Fibroblast of mammary gland (primary cell): ENCODE measurements around the gene CPN2.

Experiments used
- DNase-seq: peaks from one replicate; pipeline ENCODE4 v3.0.0-alpha.2; 2010; ENCODE audit warnings: low read depth
- H3K4me3 ChIP-seq: 2 replicates; pipeline ENCODE4 v1.5.1; 2011; ENCODE audit warnings: low read depth, mild to moderate bottlenecking, low read length, moderate library complexity; ENCODE audit not compliant: control insufficient read depth
- TF ChIP-seq, protein P1 (sequence below): conservative IDR thresholded peaks from 2 replicates; pipeline ENCODE4 v1.5.1; 2011; ENCODE audit warnings: low read depth, low read length, inconsistent platforms; ENCODE audit not compliant: control insufficient read depth, insufficient read depth

CPN2 gene

DNA sequence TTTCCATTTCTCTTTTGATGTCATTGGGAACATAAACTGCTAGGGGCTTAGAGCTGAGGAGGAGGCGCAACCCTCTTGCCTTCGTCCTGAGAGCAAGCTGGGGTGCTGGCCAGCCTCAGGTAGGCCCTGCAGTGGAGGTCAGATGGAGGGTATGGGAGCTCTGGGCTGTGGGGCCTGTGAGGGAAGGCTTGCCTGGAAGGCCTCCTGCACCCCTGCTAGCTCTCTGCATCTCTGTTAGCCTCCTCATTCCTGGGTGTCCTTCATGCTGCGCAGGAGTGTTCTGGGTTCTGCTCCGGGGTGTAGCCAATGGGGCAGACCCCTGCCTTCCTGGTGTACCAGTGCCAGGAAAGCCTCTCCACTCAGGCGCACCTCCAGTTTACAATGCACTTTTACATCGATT is 36.1 kb upstream of the CPN2 start:
- TF ChIP-seq, protein P1, sequence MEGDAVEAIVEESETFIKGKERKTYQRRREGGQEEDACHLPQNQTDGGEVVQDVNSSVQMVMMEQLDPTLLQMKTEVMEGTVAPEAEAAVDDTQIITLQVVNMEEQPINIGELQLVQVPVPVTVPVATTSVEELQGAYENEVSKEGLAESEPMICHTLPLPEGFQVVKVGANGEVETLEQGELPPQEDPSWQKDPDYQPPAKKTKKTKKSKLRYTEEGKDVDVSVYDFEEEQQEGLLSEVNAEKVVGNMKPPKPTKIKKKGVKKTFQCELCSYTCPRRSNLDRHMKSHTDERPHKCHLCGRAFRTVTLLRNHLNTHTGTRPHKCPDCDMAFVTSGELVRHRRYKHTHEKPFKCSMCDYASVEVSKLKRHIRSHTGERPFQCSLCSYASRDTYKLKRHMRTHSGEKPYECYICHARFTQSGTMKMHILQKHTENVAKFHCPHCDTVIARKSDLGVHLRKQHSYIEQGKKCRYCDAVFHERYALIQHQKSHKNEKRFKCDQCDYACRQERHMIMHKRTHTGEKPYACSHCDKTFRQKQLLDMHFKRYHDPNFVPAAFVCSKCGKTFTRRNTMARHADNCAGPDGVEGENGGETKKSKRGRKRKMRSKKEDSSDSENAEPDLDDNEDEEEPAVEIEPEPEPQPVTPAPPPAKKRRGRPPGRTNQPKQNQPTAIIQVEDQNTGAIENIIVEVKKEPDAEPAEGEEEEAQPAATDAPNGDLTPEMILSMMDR = no peak
- DNase-seq = no peak
- no peak overlapping the region for H3K4me3 ChIP-seq

DNA sequence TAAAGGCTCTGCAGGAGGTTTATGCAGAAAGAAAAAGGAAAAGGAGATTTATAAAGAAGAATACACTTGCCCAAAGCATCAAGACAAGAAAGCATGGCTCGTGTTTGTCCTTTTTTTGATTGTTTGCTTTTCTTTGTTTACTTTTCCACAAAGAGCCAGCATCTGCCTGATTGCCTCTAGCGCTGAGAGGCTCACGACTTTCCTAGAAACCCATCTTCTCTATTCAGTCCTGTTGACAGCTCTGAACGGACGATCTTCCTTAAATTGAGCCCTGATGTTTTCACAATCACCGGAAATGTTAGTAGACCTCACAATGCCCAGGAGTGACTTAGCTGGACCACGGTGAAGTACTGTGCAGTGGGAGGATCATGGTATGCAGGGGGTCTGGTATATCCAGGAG is 35.5 kb upstream of the CPN2 start:
- TF ChIP-seq, protein P1 = no peak
- DNase-seq = no peak

DNA sequence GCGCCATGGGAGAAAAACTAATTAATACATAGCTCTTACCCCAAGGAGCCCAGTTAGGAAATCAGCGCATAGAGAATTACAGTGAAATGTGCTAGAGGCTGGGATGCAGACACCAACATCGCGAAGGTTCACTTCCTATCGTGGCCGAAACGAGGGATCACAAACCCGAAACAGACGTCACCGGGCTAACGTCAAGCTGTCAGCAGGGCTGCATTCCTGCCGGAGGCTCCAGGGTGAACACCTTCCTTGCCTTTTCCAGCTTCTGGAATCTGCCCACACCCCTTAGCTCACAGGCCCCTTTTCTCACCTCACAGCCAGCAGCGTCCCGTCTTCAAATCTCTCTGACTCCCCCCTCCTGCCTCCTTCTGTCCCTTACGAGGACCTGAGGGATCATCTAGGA is 34.9 kb upstream of the CPN2 start:
- TF ChIP-seq, protein P1 = no peak
- no peak overlapping the region for H3K4me3 ChIP-seq
- DNase-seq = no peak

More for the DNA sequence above, 35.5 kb upstream of the CPN2 start:
- H3K4me3 ChIP-seq = no peak overlapping the region

DNA sequence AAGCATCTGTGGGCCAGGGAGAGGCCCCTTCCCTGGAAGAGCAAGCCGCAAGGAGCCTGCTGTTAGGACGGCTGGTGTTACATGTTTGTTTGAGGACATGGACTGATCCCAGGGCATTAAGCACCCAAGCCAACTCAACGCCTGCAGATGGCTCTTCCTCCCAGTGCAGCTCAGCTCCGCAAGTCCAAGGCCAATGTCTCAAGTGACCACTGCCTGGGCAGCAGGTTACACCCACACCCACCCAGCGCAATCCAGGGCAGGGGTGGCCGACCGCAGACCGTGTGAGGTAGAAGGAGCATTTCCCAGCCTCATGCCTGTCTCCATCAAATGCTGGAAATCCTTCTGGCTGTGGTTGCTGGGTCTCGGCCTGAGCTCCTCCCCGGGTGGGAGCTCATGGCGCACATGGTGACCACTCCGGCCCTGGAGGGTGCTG is 33.5 kb upstream of the CPN2 start:
- no peak overlapping the region for H3K4me3 ChIP-seq
- TF ChIP-seq, protein P1 = no peak
- DNase-seq = no peak

DNA sequence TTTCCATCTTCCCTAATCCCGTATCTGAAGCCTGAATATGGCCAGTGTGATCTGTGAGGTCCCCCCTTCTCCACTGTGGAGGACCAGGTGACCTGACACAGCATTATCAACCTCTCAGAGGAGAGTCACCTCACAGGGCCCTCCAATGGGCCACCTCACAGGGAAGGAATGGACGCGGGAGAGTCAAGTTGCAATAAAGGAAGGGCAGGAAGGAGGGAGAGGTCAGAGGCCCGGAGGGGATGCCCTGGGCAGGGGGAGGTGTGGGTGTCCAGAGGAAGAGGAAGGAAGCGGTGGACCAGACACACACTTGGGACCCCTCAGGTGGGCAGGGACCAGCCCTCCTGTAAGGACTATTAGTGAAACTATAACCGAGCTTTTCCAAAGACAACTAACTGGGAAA is 33.0 kb upstream of the CPN2 start:
- TF ChIP-seq, protein P1 = no peak

DNA sequence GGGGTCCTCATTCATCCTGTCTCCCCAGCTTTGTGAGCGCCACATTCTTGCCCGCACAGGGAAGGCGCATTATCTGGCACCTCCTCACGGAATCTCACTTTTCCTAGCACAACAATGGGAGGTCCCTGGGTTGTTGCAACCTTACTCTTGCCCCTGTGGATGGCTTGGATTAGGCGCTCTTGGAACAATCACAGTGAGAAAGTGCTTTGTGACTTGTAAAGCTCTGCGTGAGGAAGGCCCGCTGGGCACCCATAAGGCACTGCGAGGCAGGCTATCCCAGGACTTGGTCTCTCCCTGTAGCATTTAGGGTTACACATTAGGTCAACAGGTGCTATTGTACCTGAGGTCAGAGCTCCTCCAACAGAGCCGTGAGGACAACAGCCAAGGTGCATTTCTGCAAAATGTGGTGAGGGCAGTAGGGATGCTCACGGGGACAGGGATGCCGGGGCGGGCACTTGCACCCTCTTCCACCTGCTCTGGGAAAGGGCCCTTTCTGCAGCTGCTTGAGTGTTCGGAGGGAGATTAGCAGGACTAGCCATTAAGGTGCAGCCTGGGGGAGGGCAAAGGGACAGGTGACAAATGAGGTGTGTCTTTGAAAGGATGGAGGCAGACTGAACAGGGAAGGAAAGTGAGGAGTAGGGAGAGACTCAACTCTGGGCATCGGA is 32.3 kb upstream of the CPN2 start:
- H3K4me3 ChIP-seq = no peak overlapping the region
- TF ChIP-seq, protein P1 = no peak
- no peak for DNase-seq

More for the DNA sequence above, 33.0 kb upstream of the CPN2 start:
- no peak overlapping the region for H3K4me3 ChIP-seq
- no peak for DNase-seq

DNA sequence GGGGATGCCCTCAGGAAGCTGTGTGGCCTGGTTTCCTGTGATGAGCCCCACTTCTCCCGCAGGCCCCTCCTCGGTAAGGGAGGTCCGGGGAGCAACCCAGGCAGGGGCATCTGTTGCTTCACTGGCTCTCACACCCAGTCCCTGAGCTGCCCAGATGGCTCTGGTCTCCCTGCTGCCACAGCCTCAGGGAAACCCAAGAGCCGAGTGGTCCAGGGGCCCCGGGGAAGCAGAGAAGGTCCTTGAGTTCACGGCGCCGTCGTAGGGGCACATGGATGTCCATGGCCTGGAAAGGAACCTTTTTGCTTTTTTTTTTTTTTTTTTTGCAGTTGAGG is 31.7 kb upstream of the CPN2 start:
- H3K4me3 ChIP-seq = no peak overlapping the region
- DNase-seq = no peak
- TF ChIP-seq, protein P1 = no peak
